Measurements from ENCODE around the gene TNKS1BP1. TPM values are rescaled to one million over a fixed set of nuclear protein-coding genes. Genes with fewer than 3 reads are reported as not detected.

TNKS1BP1 gene
- total and polyA plus RNA-seq, 9 of the 15 experiments (the other 6 are each of a cell fraction or from before 2014, with no cell fraction given) = 1.1 to 47.2 (median 10.9) TPM

GRCh38 chr11:57335343-57336110 is 10.8 kb upstream of the TNKS1BP1 start, which contains the start of gene SSRP1 (continued):
- TF ChIP-seq ZHX1 (conservative IDR thresholded peaks at IDR 0.05; ENCODE audit: low read length) = no peak
- peak; percentile 68 for TF ChIP-seq ELF1 (tag; IDR thresholded peaks at IDR 0.05)
- no peak for TF ChIP-seq KAT2B (IDR thresholded peaks at IDR 0.05; ENCODE audit: low read depth, low read length)
- TF ChIP-seq MTA3 (IDR thresholded peaks at IDR 0.05; ENCODE audit: borderline replicate concordance) = 0 out of 2 replicates have a peak, but pooled peaks have one; percentile 39
- peak; percentile 69; the same call in 1 of the 2 replicates for TF ChIP-seq PHF8 (IDR thresholded peaks at IDR 0.05; ENCODE audit: borderline replicate concordance, low read length)
- no peak for TF ChIP-seq WHSC1 (IDR thresholded peaks at IDR 0.05; ENCODE audit: low read length)
- TF ChIP-seq ZFP1 (CRISPR knock-in tag; IDR thresholded peaks at IDR 0.05) = no peak
- TF ChIP-seq ZNF431 (CRISPR knock-in tag; IDR thresholded peaks at IDR 0.05) = no peak
- TF ChIP-seq RERE (CRISPR knock-in tag; IDR thresholded peaks at IDR 0.05; ENCODE audit: borderline replicate concordance) = no peak
- TF ChIP-seq KDM2B (CRISPR knock-in tag; IDR thresholded peaks at IDR 0.05) = no peak
- TF ChIP-seq MYC (IDR thresholded peaks at IDR 0.05; ENCODE audit: low read depth, low read length) = peak; percentile 88
- TF ChIP-seq MYC (CRISPR knock-in tag; IDR thresholded peaks at IDR 0.05; ENCODE audit: borderline replicate concordance, low read depth) = no peak
- TF ChIP-seq LCOR (CRISPR knock-in tag; IDR thresholded peaks at IDR 0.05) = peak; percentile 65
- TF ChIP-seq CREM (IDR thresholded peaks at IDR 0.05; ENCODE audit: low read depth) = peak; percentile 87
- no peak for TF ChIP-seq ARHGAP35 (IDR thresholded peaks at IDR 0.05; ENCODE audit: partially characterized antibody)
- TF ChIP-seq UBTF (IDR thresholded peaks at IDR 0.05; ENCODE audit: borderline replicate concordance in 1 of 2, low read depth in 2 of 2, low read length in 2 of 2) = no peak
- peak; percentile 75 for TF ChIP-seq ZFX (CRISPR knock-in tag; IDR thresholded peaks at IDR 0.05)

Measured in K562 (cell line).